HepG2 (cell line): ENCODE measurements around the gene NKAIN2. TPM values are rescaled to one million over a fixed set of nuclear protein-coding genes. Genes with fewer than 3 reads are reported as not detected.

Source experiments
- ATAC-seq: fragments of 200-7000 bp; cut with Tn5 transposase; 3 replicates; pipeline ENCODE4 v1.9.1; 2020; ENCODE audit warnings: mild to moderate bottlenecking, moderate library complexity
- BruUV-seq: library from RNA; stranded (reverse); fragments of 400-500 nt; replicated peaks from 2 replicates; lab custom pipeline; 2021; lab: Mats Ljungman, UMichigan
- CTCF ChIA-PET: fragments of 300-600 bp; formaldehyde crosslinking; extraction: SDS; loops from one replicate; lab custom pipeline; 2021; ENCODE audit warnings: low total read pairs, inconsistent platforms, low intra/inter-chr PET ratio; lab: Yijun Ruan, JAX
- POLR2A ChIA-PET: fragments of 350-600 bp; sonication (Branson Sonifier 250); formaldehyde crosslinking; loops from one replicate; lab custom pipeline; 2020; ENCODE audit warnings: antibody characterized with exemption, inconsistent platforms; lab: Yijun Ruan, JAX
- DNase-seq: peaks from one replicate; pipeline ENCODE4 v3.0.0-alpha.2; 2015; ENCODE audit warnings: low spot score
- FAIRE-seq: peaks from 3 replicates; lab custom pipeline; 2011; peaks lifted over from hg19 to GRCh38; lab: Jason Lieb, UNC
- H2AFZ ChIP-seq: one replicate; pipeline ENCODE4 v1.6.1; 2011; ENCODE audit warnings: low read length, inconsistent platforms
- H3K27ac ChIP-seq: fragments of 300-600 bp; 3 replicates; pipeline ENCODE4 v1.8.0; 2011; ENCODE audit warnings: mixed run types, mild to moderate bottlenecking, mixed read lengths, low read length, inconsistent platforms; ENCODE audit not compliant: insufficient read depth; ENCODE audit errors: extremely low read length
- H3K27me3 ChIP-seq, 2 experiments: fragments of 200-600 bp in 1 of 2; 2 replicates in 1 of 2; 3 replicates in 1 of 2; pipeline versions ENCODE4 v1.6.0 to v1.8.0; 2011; ENCODE audit warnings: low read length in 2 of 2, mild to moderate bottlenecking in 2 of 2, moderate library complexity in 2 of 2, inconsistent platforms in 1 of 2; ENCODE audit not compliant: insufficient read depth in 2 of 2, control insufficient read depth in 1 of 2
- H3K36me3 ChIP-seq, 2 experiments: fragments of 200-600 bp in 1 of 2; replicated peaks in 1 of 2; 2 replicates in 1 of 2; 3 replicates in 1 of 2; pipeline versions ENCODE4 v1.5.1 to v1.8.0; 2011; ENCODE audit warnings: low read length in 2 of 2, inconsistent platforms in 1 of 2; ENCODE audit not compliant: insufficient read depth in 2 of 2, control insufficient read depth in 1 of 2
- H3K4me1 ChIP-seq: 2 replicates; pipeline ENCODE4 v1.5.1; 2012; ENCODE audit warnings: low read length, inconsistent platforms; ENCODE audit not compliant: insufficient read depth
- H3K4me2 ChIP-seq: 2 replicates; pipeline ENCODE4 v1.6.0; 2011; ENCODE audit warnings: low read depth, low read length, inconsistent platforms
- H3K4me3 ChIP-seq, 3 experiments: fragments of 200-600 bp in 1 of 3; sonication (generic), shearing (Covaris generic) in 1 of 3; replicated peaks in 1 of 3; 2 replicates each; pipeline ENCODE4 v1.5.1; 2011 to 2016; ENCODE audit warnings: low read length in 3 of 3, inconsistent platforms in 2 of 3, low read depth in 2 of 3, mild to moderate bottlenecking in 2 of 3, control low read depth in 1 of 3, mixed read lengths in 1 of 3; ENCODE audit not compliant: insufficient read depth in 1 of 3
- H3K79me2 ChIP-seq: one replicate; pipeline ENCODE4 v1.6.1; 2011; ENCODE audit warnings: low read length, inconsistent platforms; ENCODE audit not compliant: insufficient read depth
- H3K9ac ChIP-seq: 2 replicates; pipeline ENCODE4 v1.6.0; 2011; ENCODE audit warnings: mild to moderate bottlenecking, low read depth, low read length, inconsistent platforms; ENCODE audit not compliant: insufficient read depth
- H3K9me3 ChIP-seq: 2 replicates; pipeline ENCODE4 v1.5.1; 2012; ENCODE audit warnings: mild to moderate bottlenecking, low read length
- H4K20me1 ChIP-seq: 2 replicates; pipeline ENCODE4 v1.6.0; 2011; ENCODE audit warnings: inconsistent platforms, mild to moderate bottlenecking, low read length, moderate library complexity; ENCODE audit not compliant: insufficient read depth
- HOXA7 ChIP-seq: sonication (generic); formaldehyde crosslinking; IDR thresholded peaks from 2 replicates; pipeline ENCODE4 v1.8.1; 2022; ENCODE audit warnings: mild to moderate bottlenecking, missing genetic modification reagents, moderate library complexity
- KLF16 ChIP-seq, 2 experiments: sonication (generic) in 1 of 2; formaldehyde crosslinking in 1 of 2; IDR thresholded peaks; 2 replicates each; pipeline versions ENCODE4 v1.6.1 to v1.8.0; 2016 to 2023; ENCODE audit warnings: missing genetic modification reagents in 2 of 2, missing compliant biosample characterization in 1 of 2
- NFIC ChIP-seq: IDR thresholded peaks from 2 replicates; pipeline ENCODE4 v1.6.1; 2012; ENCODE audit warnings: mild to moderate bottlenecking, low read length, inconsistent platforms
- PHF21A ChIP-seq: sonication (generic); formaldehyde crosslinking; IDR thresholded peaks from 2 replicates; pipeline ENCODE4 v1.5.0; 2020; ENCODE audit warnings: mild to moderate bottlenecking, missing genetic modification reagents
- RAD21 ChIP-seq: fragments of 450-650 bp; formaldehyde crosslinking; IDR thresholded peaks from 2 replicates; pipeline ENCODE4 v1.5.0; 2020; ENCODE audit warnings: mild to moderate bottlenecking
- RFX3 ChIP-seq: IDR thresholded peaks from 2 replicates; pipeline ENCODE4 v1.6.1; 2016; ENCODE audit warnings: missing biosample characterization, missing genetic modification reagents
- TAF15 ChIP-seq: fragments of 200-400 bp; formaldehyde crosslinking; IDR thresholded peaks from one replicate; pipeline ENCODE4 v1.6.1; 2018; ENCODE audit warnings: mild to moderate bottlenecking, low read depth, low read length; ENCODE audit not compliant: poor library complexity, severe bottlenecking
- TBL1XR1 ChIP-seq: fragments of 150-350 bp; IDR thresholded peaks from 2 replicates; pipeline ENCODE4 v1.6.1; 2014; ENCODE audit warnings: borderline replicate concordance, low read length; ENCODE audit not compliant: partially characterized antibody
- U2AF1 ChIP-seq: fragments of 200-400 bp; formaldehyde crosslinking; optimal IDR thresholded peaks from 2 replicates; pipeline ENCODE3; 2017; ENCODE audit warnings: mild to moderate bottlenecking, low read depth, low read length
- ZBTB42 ChIP-seq: sonication (generic); formaldehyde crosslinking; IDR thresholded peaks from 2 replicates; pipeline ENCODE4 v1.5.0; 2020; ENCODE audit warnings: mild to moderate bottlenecking, missing genetic modification reagents
- ZNF234 ChIP-seq: sonication (generic); formaldehyde crosslinking; conservative IDR thresholded peaks from 2 replicates; pipeline ENCODE4 v1.5.1; 2020; ENCODE audit warnings: mild to moderate bottlenecking, missing genetic modification reagents
- ZNF317 ChIP-seq: sonication (generic); formaldehyde crosslinking; IDR thresholded peaks from 2 replicates; pipeline ENCODE4 v1.5.0; 2020; ENCODE audit warnings: mild to moderate bottlenecking, missing genetic modification reagents
- ZNF543 ChIP-seq: sonication (generic); formaldehyde crosslinking; IDR thresholded peaks from 2 replicates; pipeline ENCODE4 v1.4.0; 2020; ENCODE audit warnings: mild to moderate bottlenecking, missing genetic modification reagents
- WGBS: methylation state at CpG from one replicate; pipeline ENCODE4 v1.1.6; 2017; ENCODE audit warnings: low lambda C conversion rate; 5-methylcytosine and 5-hydroxymethylcytosine counted together
- in situ Hi-C: cut with HindIII; loops from 2 replicates; pipeline ENCODE4 v1.10.0; 2017; ENCODE audit warnings: low pct_unique_long_range_greater_than_20kb; ENCODE audit not compliant: extremely low pct_ligation_motif_present
- intact Hi-C: fragments of 100-400 bp; cut with micrococcal nuclease; formaldehyde crosslinking; loops from one replicate; pipeline ENCODE4 v1.10.0; 2022; ENCODE audit not compliant: unreplicated experiment
- polyA plus RNA-seq, 8 experiments: library from polyadenylated mRNA; depleted of rRNA in 3 of 8; stranded (reverse) in 7 of 8; unstranded in 1 of 8; fragments of >200 nt; fragmentation: Illumina TruSeq in 4 of 8; extraction: Trizol in 4 of 8; gene quantifications; 2 replicates each; pipeline versions ENCODE4 v1.2.1 to v1.2.3, GENCODE V29; 2011 to 2016; ENCODE audit warnings: low read depth in 4 of 8, missing spikeins in 1 of 8, mixed read lengths in 1 of 8; ENCODE audit not compliant: insufficient read depth in 1 of 8
- total RNA-seq, 5 experiments: library from RNA; depleted of rRNA; stranded (reverse); fragments of >200 nt; fragmentation: Illumina TruSeq; extraction: Trizol; gene quantifications; 2 replicates each; pipeline ENCODE4 v1.2.3, GENCODE V29; 2016; ENCODE audit warnings: low read depth in 1 of 5
- TF ChIP-seq, protein P1 (sequence below): sonication (generic); formaldehyde crosslinking; IDR thresholded peaks from 2 replicates; pipeline ENCODE4 v1.5.1; 2020; ENCODE audit warnings: mild to moderate bottlenecking, missing genetic modification reagents
- TF ChIP-seq, protein P2 (sequence below): sonication (generic); formaldehyde crosslinking; IDR thresholded peaks from 2 replicates; pipeline ENCODE4 v1.4.0; 2020; ENCODE audit warnings: mild to moderate bottlenecking, missing genetic modification reagents

The NKAIN2 gene
- total and polyA plus RNA-seq, 2 of the 13 experiments (the other 11 are each of a cell fraction or from before 2014, with no cell fraction given): not detected

DNA sequence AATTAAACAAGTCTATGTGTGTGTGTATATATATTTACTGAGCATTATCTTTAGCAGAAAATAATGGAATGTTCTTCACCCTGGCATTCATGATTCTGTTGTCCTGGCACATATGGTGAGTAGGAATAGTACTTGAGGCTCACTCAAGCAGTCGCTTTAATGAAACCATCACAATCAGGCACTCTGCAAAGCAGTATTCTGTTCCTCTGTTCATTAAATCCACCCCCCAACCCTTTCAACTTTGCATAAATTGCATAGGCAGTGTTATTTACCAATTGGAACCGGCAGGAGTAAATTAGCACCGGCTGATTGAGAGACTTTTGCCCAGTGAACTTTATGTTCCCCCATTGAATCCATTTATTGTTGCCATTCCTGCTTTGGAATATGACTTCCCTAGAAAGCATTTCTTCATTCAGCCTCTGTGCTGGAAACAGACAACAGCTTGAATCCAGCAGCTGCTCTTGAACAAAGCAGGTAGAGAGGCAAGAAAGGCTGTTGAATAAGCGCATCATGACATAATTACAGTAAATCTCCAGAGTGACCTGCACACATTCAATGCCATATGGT is 890.6 kb downstream of the NKAIN2 start:
- CTCF ChIA-PET: no interaction called here
- no peak for FAIRE-seq

DNA sequence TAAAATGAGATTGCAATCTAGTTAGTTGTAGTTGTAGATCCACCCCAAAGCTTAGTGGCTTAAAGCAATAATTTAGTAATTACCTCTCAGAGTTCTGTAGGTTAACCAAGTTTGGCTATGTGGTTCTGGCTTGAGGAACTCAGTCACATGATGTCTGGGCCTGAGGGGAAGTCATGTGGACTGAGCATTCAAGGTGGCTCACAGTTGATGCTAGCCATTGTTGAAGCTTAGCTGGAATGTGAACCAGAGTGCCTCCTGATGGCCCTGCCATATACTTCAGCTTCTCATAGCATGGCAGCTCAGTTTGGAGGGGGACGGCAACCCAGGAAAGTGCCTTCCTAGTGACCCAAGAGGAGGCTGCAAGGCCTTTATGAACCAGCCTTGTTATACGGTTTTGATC is 895.4 kb downstream of the NKAIN2 start:
- FAIRE-seq (no peak), ATAC-seq (no peak), DNase-seq (no peak)
- H3K9me3 ChIP-seq: no peaks in the 10 kb centered on the region
- no peaks in the 10 kb centered on the region for H3K27me3 ChIP-seq
- no peak overlapping the region for H3K4me3 ChIP-seq
- no peaks in the 10 kb centered on the region for H3K79me2 ChIP-seq
- WGBS: no CpG with 5 or more reads among the region's 2 CpGs
- ChIA-PET CTCF (no interaction called here), POLR2A (no interaction called here)
- H3K4me2 ChIP-seq: no peak overlapping the region
- intact Hi-C loops (no loop called here), in situ Hi-C loops (no loop called here)
- no peaks in the 10 kb centered on the region for H3K4me1 ChIP-seq
- no peak overlapping the region for H3K27ac ChIP-seq
- H3K9ac ChIP-seq: no peak overlapping the region
- no peak overlapping the region for H2AFZ ChIP-seq
- no TSS peak for BruUV-seq
- H4K20me1 ChIP-seq: no peaks in the 10 kb centered on the region
- H3K36me3 ChIP-seq: no peaks in the 10 kb centered on the region
- TF ChIP-seq, protein P1, sequence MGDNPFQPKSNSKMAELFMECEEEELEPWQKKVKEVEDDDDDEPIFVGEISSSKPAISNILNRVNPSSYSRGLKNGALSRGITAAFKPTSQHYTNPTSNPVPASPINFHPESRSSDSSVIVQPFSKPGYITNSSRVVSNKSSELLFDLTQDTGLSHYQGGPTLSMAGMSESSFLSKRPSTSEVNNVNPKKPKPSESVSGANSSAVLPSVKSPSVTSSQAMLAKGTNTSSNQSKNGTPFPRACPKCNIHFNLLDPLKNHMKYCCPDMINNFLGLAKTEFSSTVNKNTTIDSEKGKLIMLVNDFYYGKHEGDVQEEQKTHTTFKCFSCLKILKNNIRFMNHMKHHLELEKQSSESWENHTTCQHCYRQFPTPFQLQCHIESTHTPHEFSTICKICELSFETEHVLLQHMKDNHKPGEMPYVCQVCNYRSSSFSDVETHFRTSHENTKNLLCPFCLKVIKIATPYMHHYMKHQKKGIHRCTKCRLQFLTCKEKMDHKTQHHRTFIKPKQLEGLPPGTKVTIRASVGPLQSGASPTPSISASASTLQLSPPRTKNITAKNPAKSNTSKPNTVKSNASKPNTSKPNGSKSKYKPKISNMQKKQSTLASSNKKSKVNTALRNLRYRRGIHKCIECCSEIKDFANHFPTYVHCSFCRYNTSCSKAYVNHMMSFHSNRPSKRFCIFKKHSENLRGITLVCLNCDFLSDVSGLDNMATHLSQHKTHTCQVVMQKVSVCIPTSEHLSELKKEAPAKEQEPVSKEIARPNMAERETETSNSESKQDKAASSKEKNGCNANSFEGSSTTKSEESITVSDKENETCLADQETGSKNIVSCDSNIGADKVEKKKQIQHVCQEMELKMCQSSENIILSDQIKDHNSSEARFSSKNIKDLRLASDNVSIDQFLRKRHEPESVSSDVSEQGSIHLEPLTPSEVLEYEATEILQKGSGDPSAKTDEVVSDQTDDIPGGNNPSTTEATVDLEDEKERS (CRISPR knock-in tag): no peak
- no peak for TF ChIP-seq NFIC
- no peak for TF ChIP-seq RFX3 (CRISPR knock-in tag)
- no peak for TF ChIP-seq ZNF317 (CRISPR knock-in tag)
- no peak for TF ChIP-seq HOXA7
- TF ChIP-seq ZNF543: no peak
- no peak for TF ChIP-seq ZNF234 (CRISPR knock-in tag)
- no peak for TF ChIP-seq ZBTB42 (CRISPR knock-in tag)
- TF ChIP-seq, protein P2, sequence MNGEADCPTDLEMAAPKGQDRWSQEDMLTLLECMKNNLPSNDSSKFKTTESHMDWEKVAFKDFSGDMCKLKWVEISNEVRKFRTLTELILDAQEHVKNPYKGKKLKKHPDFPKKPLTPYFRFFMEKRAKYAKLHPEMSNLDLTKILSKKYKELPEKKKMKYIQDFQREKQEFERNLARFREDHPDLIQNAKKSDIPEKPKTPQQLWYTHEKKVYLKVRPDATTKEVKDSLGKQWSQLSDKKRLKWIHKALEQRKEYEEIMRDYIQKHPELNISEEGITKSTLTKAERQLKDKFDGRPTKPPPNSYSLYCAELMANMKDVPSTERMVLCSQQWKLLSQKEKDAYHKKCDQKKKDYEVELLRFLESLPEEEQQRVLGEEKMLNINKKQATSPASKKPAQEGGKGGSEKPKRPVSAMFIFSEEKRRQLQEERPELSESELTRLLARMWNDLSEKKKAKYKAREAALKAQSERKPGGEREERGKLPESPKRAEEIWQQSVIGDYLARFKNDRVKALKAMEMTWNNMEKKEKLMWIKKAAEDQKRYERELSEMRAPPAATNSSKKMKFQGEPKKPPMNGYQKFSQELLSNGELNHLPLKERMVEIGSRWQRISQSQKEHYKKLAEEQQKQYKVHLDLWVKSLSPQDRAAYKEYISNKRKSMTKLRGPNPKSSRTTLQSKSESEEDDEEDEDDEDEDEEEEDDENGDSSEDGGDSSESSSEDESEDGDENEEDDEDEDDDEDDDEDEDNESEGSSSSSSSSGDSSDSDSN (CRISPR knock-in tag): no peak
- TF ChIP-seq RAD21: no peak
- TF ChIP-seq U2AF1: no peak

More for the DNA sequence above, 890.6 kb downstream of the NKAIN2 start:
- Histone ChIP-seq H3K27me3 (no peaks in the 10 kb centered on the region), H3K9ac (no peak overlapping the region), H3K9me3 (no peaks in the 10 kb centered on the region), H4K20me1 (no peaks in the 10 kb centered on the region), H3K4me2 (no peak overlapping the region), H3K4me3 (no peak overlapping the region), H3K79me2 (no peaks in the 10 kb centered on the region), H2AFZ (no peak overlapping the region), H3K36me3 (no peaks in the 10 kb centered on the region), H3K4me1 (no peaks in the 10 kb centered on the region), H3K27ac (no peak overlapping the region)
- no TSS peak for BruUV-seq
- in situ Hi-C loops (no loop called here), intact Hi-C loops (no loop called here)
- no peak for TF ChIP-seq TAF15
- no peak for TF ChIP-seq KLF16 (CRISPR knock-in tag; IDR thresholded peaks at IDR 0.05)
- TF ChIP-seq TBL1XR1: no peak
- no peak for TF ChIP-seq PHF21A (CRISPR knock-in tag)
- WGBS: 38% methylated on average over 4 of the region's 4 CpGs
- DNase-seq: no peak
- no peak for ATAC-seq
- POLR2A ChIA-PET: no interaction called here
